GM18870 (cell line): Measurements from ENCODE around the gene TBC1D17.

ENCODE experiments used
- ATAC-seq: cut with Tn5 transposase; IDR thresholded peaks from one replicate; pipeline ENCODE4 v1.9.1; 2021; ENCODE audit warnings: moderate library complexity; ENCODE audit not compliant: unreplicated experiment

Gene TBC1D17

DNA sequence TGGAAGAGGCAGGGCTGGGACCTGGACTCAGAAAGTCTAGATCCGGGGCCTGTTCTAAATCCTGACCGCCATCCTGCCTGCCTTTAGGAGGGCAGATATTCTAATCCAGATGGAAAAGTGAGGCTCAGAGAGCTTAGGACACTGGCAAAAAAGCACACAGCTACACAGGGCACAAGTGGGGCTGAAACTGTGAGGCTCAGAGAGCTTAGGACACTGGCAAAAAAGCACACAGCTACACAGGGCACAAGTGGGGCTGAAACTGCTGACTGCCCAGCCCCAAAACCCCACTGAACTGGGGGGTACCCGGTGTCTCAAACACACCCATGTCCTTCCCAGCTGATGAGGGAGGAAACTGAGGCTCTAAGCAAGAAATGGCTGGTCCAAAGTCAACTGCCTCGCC, 2.3 kb upstream of the TBC1D17 start:
- no peak for ATAC-seq

GRCh38 chr19:49875857-49876421, 1.6 kb upstream of the TBC1D17 start:
- no peak for ATAC-seq

GRCh38 chr19:49876422-49877019, 981 bp upstream of the TBC1D17 start:
- ATAC-seq = peak; percentile 33

GRCh38 chr19:49877879-49878743, 609 bp downstream of the TBC1D17 start:
- ATAC-seq = peak; percentile 20

GRCh38 chr19:49878744-49879070, 1.2 kb downstream of the TBC1D17 start:
- ATAC-seq = no peak

GRCh38 chr19:49879243-49879963, 1.9 kb downstream of the TBC1D17 start:
- no peak for ATAC-seq

GRCh38 chr19:49880162-49880869, 2.8 kb downstream of the TBC1D17 start:
- ATAC-seq = no peak

GRCh38 chr19:49881186-49881585, 3.7 kb downstream of the TBC1D17 start:
- ATAC-seq = no peak

DNA sequence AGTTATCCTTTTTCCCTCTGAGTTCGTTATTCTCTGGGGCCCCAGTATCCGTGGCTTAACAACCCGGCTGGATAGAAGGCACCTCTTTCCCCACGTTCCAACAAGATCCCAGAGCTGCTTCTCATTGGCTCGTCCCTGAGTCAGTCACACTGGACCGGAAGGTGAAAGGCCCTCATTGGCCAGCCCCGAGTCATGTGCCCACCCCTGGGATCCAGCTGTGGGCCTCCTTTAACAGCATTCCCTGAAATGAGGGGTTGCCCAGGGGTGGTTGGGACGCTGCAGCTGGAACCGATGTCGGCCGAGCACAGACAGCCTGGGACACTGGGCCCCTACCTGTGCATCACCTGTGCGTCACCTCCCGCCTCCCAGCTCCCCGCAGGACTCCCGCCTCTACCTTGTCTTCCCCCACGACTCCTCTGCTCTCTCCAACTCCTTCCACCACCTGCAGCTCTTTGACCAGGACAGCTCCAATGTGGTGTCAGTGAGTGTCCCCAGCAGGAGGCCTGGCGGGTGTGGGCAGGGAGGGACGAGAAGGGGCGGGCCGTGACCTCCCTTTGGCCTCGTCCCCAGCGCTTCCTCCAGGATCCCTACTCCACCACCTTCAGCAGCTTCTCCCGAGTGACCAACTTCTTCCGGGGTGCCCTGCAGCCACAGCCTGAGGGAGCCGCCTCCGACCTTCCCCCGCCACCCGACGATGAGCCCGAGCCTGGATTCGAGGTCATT, 4.3 kb downstream of the TBC1D17 start:
- no peak for ATAC-seq

DNA sequence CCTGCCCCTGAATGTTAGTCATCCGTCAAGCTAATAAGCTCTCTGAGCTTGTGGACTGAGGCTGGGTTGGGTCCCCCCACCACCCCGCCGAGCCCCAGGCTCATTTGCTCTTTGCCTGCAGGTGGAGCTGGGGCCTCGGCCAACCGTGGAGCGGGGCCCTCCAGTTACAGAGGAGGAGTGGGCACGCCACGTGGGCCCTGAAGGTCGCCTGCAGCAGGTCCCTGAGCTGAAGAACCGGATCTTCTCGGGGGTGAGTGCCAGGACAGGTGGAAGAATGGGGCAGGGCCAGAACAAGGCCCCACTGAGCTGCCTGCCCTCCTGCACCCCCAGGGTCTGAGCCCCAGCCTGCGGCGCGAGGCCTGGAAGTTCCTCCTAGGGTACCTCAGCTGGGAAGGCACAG, 5.1 kb downstream of the TBC1D17 start:
- no peak for ATAC-seq

DNA sequence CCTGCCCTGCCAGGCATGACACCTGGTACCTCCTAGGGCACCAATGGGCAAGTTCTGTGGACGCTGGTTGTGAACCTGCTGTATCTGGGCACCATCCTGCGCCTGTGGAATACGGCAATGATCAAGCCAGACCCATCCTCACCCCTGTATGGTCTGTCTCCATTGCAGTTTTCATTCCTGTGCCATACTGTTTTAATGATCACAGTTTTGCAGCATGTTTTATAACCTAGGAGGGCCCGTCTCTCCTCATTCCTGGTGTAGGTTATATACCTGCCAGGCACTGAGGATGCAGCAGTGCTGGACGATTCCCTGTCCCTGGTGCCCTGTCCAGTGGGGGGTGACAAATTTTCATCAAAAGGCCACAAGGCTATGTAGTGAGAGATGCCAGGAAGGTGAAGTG, 5.6 kb downstream of the TBC1D17 start:
- no peak for ATAC-seq

DNA sequence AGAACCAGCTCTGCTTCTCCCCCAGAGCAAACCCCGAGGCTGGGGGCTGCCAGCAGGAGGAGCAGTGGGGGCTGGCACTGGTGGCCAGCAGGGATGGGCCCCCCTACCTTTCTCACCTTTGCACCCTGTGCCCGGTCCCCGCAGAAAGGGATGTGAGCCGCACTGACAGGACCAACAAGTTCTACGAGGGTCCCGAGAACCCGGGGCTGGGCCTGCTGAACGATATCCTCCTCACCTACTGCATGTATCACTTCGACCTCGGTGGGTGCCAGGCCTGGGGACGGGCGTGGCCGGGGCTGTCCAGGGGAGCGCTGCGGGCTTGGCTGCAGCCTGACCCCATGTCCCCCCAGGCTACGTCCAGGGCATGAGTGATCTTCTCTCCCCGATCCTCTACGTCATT, 6.6 kb downstream of the TBC1D17 start:
- ATAC-seq = no peak

- no peak for ATAC-seq
Measured at GRCh38 chr19:49884760-49885159, 7.3 kb downstream of the TBC1D17 start.

GRCh38 chr19:49887037-49887664, 9.6 kb downstream of the TBC1D17 start:
- no peak for ATAC-seq

DNA sequence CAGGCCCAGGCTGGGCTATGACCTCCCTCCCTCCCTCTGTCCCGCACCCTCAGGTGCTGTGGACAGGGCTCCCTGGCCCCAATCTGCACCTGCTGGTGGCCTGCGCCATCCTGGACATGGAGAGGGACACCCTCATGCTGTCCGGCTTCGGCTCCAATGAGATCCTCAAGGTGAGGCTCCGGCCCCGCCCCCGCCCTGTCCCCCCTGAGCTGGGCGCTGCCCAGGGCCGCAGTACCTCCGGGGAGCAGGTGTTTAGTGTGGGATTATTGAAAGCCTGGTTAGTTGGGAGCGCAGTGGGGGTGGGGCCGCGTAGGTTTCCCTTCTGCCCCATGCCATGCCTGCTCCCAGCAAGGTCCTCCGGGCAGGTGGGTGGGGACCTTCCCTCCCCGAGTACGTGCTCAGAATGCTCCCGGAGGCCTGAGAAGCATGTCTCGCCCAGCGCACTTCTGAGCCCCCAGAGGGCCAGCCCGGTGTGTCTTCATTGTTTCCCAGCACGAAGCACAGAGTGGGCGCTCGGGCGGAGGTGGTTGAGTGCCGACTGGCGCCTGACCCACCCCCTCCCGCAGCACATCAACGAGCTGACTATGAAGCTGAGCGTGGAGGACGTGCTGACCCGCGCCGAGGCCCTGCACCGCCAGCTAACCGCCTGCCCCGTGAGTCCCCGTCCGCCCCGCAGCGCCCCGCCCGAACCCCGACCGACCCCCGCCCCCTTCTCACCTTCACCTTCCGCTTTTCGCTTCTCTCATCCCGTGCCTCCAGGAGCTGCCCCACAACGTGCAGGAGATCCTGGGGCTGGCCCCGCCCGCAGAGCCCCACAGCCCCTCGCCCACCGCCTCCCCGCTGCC, 10.4 kb downstream of the TBC1D17 start:
- no peak for ATAC-seq

DNA sequence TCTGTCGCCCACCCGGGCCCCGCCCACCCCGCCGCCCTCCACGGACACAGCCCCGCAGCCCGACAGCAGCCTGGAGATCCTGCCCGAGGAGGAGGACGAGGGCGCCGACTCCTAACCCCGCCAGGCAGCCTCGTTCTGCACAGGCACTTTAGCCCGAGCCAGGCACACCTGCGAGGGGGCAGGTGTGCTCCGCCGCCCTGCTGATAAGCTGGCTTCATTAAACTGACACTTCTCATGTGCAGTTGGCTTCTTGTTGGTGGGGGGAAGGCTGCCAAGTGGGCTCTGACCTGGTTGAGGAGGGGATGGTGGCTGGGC, 11.0 kb downstream of the TBC1D17 start:
- no peak for ATAC-seq

GRCh38 chr19:49889038-49889686, 11.7 kb downstream of the TBC1D17 start:
- no peak for ATAC-seq

GRCh38 chr19:49889687-49890348, 12.3 kb downstream of the TBC1D17 start:
- ATAC-seq = no peak
